ENCODE data around the gene ZNF691. TPM values are rescaled to one million over a fixed set of nuclear protein-coding genes. Genes with fewer than 3 reads are reported as not detected.

ZNF691 gene
- total RNA-seq, 4 donors from 2014 or later = 7.6 to 11.6 (median 9.9) TPM

GRCh38 chr1:42847721-42848460 lies 1.5 kb downstream of the ZNF691 start:
- TF ChIP-seq CTCF (IDR thresholded peaks at IDR 0.05) (no peak), POLR2A (IDR thresholded peaks at IDR 0.05) (no peak)
- WGBS, 2 donors = 74 to 85% methylated on average over 6 of the region's 6 CpGs
- no peak overlapping the region for H3K4me3 ChIP-seq (ENCODE audit: low read depth, poor library complexity, severe bottlenecking)
- intact Hi-C loops (cut with DNase I; ENCODE audit: low total_unique reads) = no loop called here
- no peak for DNase-seq (ENCODE audit: low spot score in 2 of 2)

- 86 to 88% methylated on average over 2 of the region's 2 CpGs for WGBS, 2 donors
- DNase-seq (ENCODE audit: low spot score in 2 of 2) = no peak
- intact Hi-C loops (cut with DNase I; ENCODE audit: low total_unique reads) = no loop called here
- H3K4me3 ChIP-seq (ENCODE audit: low read depth, poor library complexity, severe bottlenecking) = no peak overlapping the region
- TF ChIP-seq POLR2A (IDR thresholded peaks at IDR 0.05) (no peak), CTCF (IDR thresholded peaks at IDR 0.05) (no peak)
Observed at GRCh38 chr1:42848823-42849537, 2.6 kb downstream of the ZNF691 start.

- WGBS, 2 donors = 94 to 96% methylated on average over 5 of the region's 5 CpGs
- no peak for DNase-seq (ENCODE audit: low spot score in 2 of 2)
- no peak overlapping the region for H3K4me3 ChIP-seq (ENCODE audit: low read depth, poor library complexity, severe bottlenecking)
- intact Hi-C loops (cut with DNase I; ENCODE audit: low total_unique reads) = no loop called here
- TF ChIP-seq POLR2A (IDR thresholded peaks at IDR 0.05) (no peak), CTCF (IDR thresholded peaks at IDR 0.05) (no peak)
Observed at GRCh38 chr1:42849944-42850343, 3.5 kb downstream of the ZNF691 start.

GRCh38 chr1:42851420-42851819 lies 5.0 kb downstream of the ZNF691 start:
- DNase-seq (ENCODE audit: low spot score in 2 of 2) = no peak
- TF ChIP-seq CTCF (IDR thresholded peaks at IDR 0.05) (no peak), POLR2A (IDR thresholded peaks at IDR 0.05) (no peak)
- 97 to 98% methylated on average over 13 to 14 of the region's 15 CpGs for WGBS, 2 donors
- H3K4me3 ChIP-seq (ENCODE audit: low read depth, poor library complexity, severe bottlenecking) = no peak overlapping the region
- intact Hi-C loops (cut with DNase I; ENCODE audit: low total_unique reads) = no loop called here

- no peak for DNase-seq (ENCODE audit: low spot score in 2 of 2)
- intact Hi-C loops (cut with DNase I; ENCODE audit: low total_unique reads) = no loop called here
- TF ChIP-seq POLR2A (IDR thresholded peaks at IDR 0.05) (no peak), CTCF (IDR thresholded peaks at IDR 0.05) (no peak)
- WGBS, 2 donors = 85 to 100% methylated on average over 2 of the region's 2 CpGs
- H3K4me3 ChIP-seq (ENCODE audit: low read depth, poor library complexity, severe bottlenecking) = no peak overlapping the region
Observed at GRCh38 chr1:42851960-42852607, 5.7 kb downstream of the ZNF691 start.

Measured in lower leg skin (tissue), 4 donors.